GM19351 (cell line): ENCODE data around the gene ERH.
"Not testable (repeated sequence)": the region's sequence is repeated elsewhere in the genome, so short reads cannot be mapped to it uniquely, and the experiment has no call there.

Experiments used
- ATAC-seq: cut with Tn5 transposase; IDR thresholded peaks from one replicate; pipeline ENCODE4 v1.9.1; 2021; ENCODE audit warnings: mild to moderate bottlenecking, moderate library complexity; ENCODE audit not compliant: unreplicated experiment

ERH gene

DNA sequence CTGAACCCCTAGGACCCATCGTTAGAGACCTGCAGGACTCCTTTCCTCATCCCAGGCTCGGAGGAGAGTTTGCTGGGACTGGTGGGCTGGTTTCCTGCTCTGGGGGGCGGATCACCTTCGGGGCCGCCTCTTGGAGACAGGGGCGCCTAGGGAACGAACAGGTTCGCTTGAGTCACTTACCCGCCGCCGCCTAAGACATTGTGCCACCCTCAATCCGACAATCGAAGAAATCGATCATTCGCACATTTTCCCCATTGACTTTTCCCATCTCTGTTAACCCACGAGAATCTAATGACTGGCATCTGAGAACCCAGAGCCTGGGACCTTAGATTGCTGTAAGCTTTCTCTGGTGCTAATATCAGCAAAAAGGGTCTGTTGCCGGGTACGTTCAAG lies 715 bp upstream of the ERH start:
- ATAC-seq: peak; percentile 17

DNA sequence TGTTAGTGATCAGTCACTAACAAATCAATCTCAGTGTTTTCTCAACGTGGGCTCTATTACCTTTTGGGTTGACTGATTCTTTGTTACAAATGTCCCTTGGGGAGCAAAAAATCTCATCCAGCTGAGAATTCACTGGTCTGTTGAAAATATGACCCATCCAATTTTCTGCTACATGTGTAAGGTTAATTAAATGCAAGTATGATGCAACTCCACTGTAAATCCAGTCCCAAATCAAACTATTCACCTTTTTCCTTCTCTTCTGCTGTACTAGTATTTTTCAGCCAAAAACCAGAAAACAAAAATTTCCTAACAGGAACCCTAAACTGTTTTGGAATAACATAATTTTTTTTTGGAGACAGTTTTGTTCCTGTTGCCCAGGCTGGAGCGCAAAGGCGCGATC lies 2.2 kb downstream of the ERH start:
- no peak for ATAC-seq

DNA sequence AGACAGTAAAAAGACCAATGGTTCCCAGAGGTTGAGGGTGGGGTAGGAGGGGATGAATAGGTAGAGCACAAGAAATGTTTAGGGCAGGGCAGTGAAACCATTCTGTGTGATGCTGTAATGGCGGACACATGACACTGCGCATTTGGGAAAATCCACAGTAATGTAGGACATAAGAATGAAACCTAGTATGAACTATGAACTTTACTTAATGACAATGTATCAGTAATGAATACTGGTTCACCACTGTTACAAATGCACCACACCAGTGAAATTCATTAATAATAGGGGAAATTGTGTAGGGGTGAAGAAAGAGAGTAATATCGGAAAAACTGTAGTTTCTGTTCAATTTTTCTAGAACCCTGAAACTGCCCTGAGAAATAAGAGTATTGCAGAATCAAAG lies 5.6 kb downstream of the ERH start:
- ATAC-seq: no peak

DNA sequence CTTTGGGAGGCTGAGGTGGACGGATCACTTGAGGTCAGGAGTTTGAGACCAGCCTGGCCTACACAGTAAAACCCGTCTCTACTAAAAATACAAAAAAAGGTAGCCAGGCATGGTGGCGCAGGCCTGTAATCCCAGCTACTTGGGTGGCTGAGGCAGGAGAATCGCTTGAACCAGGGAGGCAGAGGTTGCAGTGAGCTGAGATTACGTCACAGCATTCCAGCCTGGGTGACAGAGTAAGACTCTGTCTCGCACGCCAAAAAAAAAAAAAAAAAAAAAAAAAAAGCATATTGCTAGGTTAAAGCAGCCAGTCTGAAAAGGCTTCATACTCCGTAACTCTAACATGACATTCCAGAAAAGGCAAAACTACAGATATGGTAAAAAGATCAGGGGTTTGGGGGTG lies 6.7 kb downstream of the ERH start:
- not testable (repeated sequence) for ATAC-seq

DNA sequence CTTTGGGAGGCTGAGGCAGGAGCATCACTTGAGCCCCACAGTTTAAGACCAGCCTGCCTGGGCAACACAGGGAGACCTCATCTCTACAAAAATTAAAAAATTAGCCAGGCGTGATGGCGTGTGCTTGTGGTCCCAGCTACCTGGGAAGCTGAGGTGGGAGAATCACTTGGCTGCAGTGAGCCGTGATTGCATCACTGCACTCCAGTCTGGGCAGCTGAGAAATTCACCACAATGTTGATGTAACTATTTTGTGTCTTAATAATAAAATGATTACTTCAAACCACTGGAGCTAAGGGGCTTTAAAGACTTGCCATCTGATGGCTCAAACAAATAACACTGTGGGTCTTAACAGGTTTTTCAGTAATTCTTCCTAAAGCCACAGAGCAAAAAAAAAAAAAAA lies 10.8 kb downstream of the ERH start:
- ATAC-seq: no peak

DNA sequence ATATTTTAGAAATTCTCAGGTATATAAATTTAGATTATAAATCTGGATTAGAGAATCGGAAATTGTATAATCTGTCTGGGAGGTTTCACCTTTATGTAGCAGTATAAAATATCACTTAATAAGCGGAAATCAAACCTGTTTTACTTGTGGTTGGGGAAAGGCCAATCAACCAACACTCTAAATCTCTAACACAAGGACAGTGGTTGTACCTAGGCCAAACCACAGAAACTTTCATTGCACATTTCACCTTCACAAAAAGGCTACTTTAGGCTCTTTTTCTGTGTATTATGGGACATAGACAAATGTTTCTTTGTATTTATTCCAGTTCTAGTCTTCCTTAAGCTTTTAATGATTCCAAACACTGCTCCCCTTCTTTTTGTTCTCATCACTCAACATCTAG lies 19.8 kb downstream of the ERH start:
- ATAC-seq: no peak

DNA sequence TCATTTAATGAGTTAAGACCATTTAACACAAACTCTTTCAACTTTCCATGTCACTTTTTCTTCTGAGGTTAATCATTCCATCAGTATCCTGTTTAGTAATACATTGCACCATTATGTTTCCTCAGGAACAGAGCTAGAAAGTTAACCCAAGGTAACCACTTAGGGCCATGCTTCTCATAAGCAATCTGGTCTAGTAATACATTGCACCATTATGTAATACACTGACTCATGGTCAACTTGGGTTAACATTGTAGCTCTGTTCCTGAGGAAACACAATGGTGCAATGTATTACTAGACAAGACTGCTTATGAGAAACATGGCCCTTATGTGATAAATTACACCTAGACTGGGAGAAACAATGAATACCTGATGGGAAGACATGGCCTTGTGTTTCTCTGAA lies 21.7 kb downstream of the ERH start:
- no peak for ATAC-seq

DNA sequence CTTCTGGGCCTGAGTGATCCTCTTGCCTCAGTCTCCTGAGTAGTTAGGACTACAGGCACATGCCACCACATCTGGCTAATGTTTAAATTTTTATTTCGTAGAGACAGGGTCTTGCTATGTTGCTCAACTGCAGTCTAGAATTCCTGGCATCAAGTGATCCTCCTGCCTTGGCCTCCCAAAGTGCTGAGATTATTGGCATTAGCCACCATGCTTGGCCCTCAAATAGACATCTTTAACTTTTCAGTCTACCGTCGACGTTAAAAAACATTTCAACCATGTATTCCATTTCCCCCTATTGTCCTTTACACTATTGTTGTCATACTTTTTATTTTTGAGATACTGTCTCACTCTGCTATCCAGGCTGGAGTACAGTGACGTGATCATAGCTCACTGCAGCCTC lies 22.4 kb downstream of the ERH start:
- no peak for ATAC-seq

DNA sequence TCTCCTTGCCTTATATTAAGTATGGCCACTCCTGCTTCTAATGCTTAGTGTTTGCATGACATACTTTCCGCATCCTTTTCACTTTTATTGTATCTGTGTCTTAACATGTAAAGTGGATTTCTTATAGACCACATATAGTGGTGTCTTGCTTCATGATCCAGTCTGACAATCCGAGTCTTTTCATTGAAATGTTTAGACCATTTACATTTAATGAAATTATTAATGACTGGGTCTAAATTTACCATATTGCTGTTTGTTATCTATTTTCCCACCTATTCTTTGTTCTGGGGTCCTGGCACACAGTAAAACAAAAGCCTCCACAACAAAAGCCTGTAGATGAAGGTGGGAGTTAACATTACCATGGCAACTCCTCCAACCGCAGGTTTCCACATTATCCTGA lies 22.9 kb downstream of the ERH start:
- ATAC-seq: no peak

DNA sequence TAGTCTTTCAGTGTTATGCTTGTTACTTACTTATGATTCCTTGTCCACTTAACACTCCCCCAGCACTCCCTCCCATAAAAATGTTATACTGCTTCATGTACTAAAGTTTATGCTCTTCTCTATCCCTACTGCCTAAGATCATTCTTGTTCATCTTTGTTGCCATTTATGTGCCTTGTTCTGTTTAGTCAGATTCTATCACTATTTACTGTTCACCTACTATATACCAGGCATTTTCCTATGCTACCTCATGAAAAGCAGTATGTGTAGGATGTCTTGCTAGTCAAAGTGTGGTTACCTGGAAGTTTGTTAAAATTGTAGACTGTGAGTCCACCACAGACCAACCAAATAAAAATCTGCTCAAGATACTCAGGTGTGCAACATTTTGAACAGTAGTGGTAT lies 23.9 kb downstream of the ERH start:
- no peak for ATAC-seq

DNA sequence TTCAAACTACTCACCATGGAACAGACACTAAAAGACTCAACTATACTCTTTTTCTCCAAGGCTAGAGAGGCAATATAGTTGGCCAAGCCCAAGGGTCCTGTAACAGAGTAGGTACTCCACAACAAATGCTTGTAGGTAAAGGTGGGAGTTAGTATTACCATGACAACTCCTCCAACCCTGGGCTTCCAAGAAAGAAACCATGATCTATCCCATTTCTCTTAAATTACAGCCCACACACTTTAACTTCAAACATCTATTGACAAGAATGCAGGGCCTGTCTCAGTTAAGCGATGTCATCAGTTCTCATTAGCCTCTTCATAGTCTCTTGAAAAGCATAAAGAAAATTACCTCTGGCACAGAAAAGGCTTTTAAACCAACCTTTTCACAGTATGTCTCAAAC lies 25.0 kb downstream of the ERH start:
- no peak for ATAC-seq

DNA sequence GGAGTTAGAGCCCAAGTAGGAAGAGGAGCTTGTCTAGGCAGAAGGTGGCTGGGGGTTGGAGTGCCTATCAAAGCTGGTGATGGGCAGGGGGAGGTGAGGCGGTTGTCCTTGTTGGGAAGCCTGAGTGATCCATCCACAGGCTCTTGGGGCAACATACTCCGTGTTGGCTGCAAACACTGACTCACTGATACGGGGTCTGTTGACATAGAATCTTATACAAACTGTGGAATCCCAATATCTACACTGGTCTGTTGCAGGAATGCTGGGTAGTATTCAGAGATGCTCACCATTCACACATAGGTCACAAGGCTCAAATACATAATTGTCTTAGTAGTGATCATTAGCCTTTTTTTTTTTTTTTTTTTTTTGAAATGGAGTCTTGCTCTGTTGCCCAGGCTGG lies 26.0 kb downstream of the ERH start:
- no peak for ATAC-seq

DNA sequence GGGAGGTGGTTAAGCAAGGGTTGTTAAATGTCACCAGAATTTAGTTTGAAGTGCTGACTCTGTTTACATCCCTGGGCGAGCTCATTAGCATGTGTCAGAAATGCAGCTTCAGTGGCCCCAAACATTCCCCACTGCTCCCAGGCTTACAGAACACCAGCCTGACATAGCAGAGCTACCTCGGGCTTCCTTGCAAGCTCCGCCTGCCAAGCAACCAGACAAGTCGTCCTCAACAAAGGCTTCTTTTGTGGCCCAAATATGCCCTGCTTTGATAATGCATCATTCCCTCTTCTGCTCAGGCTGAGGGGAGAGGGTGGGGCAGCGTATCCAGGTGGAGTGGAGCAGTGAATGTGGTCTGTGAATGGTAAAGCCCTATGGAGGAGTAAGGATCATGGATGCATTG lies 28.0 kb downstream of the ERH start:
- ATAC-seq: no peak

DNA sequence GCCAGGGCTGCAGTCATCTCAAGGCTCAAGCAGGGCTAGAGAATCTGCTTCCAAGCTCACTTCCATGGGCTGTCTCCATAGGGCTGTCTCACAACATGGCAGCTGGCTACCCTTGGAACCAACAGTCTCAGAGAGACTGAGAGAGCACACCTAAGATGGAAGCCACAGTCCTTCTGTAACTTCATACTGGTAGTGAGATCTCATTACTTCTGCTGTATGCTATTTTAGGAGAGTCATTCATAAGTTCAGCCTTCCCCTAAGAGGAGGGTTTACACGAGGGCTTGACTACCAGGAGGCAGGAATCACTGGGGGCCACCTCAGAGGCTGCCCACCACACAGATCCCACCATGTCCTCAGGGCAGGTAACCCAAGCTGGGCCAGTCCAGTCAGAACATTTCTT lies 29.7 kb downstream of the ERH start:
- ATAC-seq: no peak

DNA sequence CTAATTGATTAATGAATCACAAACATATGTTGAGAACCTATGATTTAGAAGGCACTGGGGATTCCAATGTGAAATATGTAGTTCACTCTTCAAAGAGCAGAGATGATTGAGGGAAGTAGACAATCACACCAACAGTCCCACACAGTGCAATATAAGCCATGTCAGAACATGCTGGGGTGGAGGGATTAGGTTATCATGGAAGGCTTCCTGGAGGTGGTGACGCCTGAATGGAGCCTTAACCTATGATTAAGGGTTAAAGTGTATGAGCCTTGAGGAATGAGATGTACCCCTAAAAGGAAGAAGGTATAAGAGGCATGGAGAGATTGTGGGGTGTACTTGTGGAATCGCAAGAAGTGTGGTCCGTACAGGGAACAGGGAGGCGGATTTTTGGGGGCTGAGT lies 31.3 kb downstream of the ERH start:
- no peak for ATAC-seq

DNA sequence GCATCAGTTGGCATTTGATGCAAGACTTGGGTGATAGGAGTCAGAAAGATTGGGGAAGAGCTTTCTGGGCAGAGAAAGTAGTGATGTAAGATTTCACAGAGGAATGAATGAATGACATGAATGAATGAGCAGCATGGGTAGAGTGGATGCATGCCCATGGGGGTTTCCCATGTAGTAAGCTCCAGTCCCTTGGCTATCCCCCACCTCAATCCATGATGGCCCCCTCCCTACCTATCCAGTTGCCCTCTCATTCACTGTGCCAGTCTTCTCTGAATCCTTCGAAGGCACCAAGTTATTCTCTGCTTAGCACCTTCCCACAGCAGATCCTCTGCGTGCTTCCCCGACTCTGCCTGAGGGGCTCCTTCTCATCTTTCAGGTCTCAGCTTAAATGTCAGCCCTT lies 32.0 kb downstream of the ERH start:
- no peak for ATAC-seq

DNA sequence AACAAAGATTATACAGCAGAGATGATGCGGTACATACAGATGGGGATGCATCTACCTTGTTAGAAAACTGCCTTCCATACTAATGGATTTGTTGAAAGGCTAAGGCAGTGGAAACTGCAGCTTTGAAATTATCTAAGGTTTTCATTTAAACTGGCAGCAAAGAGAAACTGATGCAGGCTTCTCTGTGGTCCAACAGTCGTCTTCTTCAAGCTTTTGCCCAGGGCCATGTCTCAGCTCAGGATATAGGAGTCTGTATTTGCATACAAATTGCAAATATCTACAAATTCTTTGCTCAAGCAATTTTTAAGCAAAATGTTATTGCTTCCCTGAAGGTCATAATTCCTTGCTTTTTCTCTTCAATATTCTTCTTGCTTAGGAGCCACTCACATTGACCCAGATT lies 33.7 kb downstream of the ERH start:
- ATAC-seq: no peak

DNA sequence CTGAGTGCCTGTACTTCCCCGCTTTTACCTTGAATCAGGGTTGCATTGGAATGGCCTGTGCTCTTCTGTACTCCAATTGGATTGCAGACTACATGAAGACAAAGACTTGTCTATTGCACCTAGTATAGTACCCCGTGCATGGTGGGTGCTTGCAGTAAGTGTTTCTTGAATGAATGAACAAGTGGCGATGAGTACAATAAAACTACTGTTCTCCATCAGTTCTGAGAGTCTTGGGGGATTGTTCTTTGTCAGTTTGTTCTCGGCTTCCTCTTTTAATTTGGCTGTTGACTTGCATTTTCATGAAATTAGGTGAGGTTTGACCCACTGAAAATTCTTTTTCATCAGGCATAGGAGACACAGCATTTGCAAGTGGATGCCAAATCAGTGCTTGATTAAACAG lies 34.1 kb downstream of the ERH start:
- no peak for ATAC-seq

DNA sequence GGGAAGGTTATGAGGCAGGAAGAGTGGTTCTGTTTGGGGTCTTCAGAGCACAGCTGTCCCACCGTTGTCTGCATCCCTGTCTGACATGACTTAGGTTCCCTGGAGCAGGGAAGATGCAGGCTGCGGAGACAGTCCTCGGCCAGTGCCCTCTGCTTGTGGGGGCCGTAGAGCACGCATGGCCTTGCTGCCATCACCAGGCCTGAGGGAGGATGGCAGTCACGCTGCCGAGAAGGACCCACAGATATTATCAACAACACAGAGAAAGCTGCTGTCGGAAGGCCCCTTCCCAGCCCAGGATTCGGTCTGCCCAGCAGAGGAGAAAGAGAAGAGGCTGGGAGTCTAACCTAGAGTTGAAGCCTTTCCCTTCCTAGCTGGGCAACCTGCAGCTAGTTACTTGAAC lies 35.0 kb downstream of the ERH start:
- no peak for ATAC-seq

DNA sequence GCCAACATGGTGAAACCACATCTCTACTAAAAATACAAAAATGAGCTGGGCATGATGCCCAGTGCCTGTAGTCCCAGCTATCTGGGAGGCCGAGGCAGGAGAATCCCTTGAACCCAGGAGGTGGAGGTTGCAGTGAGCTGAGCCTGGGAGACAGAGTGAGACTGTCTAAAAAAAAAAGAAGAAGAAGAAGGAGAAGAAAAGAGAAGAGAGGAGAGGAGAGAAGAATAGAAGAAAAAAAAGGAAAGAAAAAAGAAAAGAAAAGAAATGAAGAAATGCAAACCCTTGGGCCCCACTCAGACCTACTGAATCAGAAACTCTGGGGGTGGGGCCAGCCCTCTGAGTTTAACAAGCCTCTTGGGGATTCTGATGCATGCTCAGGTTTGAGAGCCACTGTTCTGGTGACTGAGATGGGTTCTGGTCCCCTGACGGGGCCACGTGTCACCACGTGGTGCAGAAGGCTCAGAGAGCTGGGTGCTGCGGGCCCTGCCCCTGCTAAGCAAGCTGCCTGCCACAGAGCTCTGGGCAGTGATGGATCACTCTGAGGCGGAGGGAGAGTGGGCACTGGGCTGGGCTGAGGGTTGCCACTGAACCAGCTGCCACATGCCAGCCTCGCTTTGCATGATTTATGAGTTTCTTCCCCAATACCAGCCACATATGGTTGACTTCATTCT lies 37.5 kb downstream of the ERH start:
- ATAC-seq: no peak

DNA sequence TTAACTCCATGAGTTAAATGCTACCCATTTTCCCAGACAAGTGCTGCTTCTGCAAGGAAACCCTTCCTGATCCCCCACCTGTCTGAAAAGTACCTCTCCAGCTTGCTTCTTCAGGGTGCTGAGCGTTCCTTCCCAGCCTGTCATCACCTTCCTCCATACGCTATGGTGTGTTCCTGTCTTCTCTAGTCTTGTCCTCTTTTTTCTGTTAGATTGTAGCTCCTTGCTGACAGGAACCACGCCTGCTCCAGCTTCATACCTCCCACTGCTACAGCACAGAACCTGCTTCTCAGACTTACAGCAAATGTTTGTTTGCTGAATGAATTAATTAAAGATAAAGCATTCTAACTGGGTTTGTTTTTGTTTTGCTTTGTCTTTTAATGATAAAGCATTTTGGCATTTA lies 39.1 kb downstream of the ERH start:
- no peak for ATAC-seq

DNA sequence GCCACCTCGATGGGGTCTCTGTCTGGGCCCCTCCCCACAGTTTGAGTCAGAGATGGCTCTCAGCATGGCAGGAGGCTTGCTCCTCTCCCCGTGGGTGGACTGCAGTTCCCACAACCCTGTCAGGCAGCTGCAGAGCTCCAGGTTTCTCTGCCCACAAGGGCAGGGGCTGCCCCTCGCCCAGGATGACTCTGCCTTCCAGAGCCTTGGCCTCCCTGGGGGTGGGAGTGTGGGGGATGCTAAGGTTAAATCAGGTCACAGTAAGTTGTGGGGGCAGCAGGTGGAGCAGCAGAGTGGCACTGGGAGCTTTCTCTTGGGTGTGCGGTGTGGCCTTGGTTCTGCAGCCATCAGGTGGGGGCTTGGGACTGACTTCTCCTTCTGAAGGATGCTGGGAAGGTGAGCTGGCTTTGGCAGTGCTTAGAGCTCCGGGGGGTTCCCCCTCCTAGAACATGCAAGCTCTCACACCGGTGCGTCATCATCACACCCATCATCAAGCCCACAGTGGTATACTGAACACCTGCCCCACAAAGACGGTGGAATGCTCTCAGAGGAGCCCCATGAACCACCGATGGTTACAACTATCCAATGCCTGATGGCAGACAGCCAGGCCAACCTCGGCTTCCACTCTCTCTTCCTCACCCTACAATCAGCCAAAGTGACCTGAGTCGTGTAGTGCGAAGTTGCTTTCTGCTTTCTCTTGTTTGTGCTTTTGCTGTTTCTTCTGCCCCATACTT lies 39.7 kb downstream of the ERH start:
- ATAC-seq: no peak
